HCT116 (cell line): ENCODE data around the gene RIT2. TPM values are rescaled to one million over a fixed set of nuclear protein-coding genes. Genes with fewer than 3 reads are reported as not detected.

Source experiments
- ATAC-seq: fragments of 200-7000 bp; cut with Tn5 transposase; 2 replicates; pipeline ENCODE4 v1.9.1; 2020; ENCODE audit warnings: mild to moderate bottlenecking, moderate library complexity
- BruUV-seq: library from RNA; stranded (reverse); fragments of 400-500 nt; replicated peaks from 2 replicates; lab custom pipeline; 2021; lab: Mats Ljungman, UMichigan
- CTCF ChIA-PET: fragments of 300-600 bp; sonication (Branson Sonifier 250); formaldehyde crosslinking; loops from one replicate; lab custom pipeline; 2021; ENCODE audit warnings: antibody characterized with exemption; lab: Charles Lee
- POLR2A ChIA-PET: fragments of 300-600, 350-600 bp; sonication (Branson Sonifier 250); formaldehyde crosslinking; loops from one replicate; lab custom pipeline; 2021; ENCODE audit warnings: antibody characterized with exemption; lab: Charles Lee
- RAD21 ChIA-PET, 2 experiments: fragments of 300-600 bp; sonication (Branson Sonifier 250); formaldehyde crosslinking; loops; one replicate each; lab custom pipeline; 2023; ENCODE audit warnings: low total read pairs in 2 of 2; ENCODE audit not compliant: uncharacterized antibody in 2 of 2, unreplicated experiment in 2 of 2, low non-redundant PET in 1 of 2; lab: Charles Lee
- DNase-seq: peaks from one replicate; pipeline ENCODE4 v3.0.0-alpha.2; 2010; ENCODE audit warnings: low read depth, low spot score
- H2AFZ ChIP-seq: fragments of 200-600 bp; shearing (Covaris generic), sonication (generic); 2 replicates; pipeline ENCODE4 v1.6.1; 2017; ENCODE audit warnings: low read depth, mixed run types, mixed read lengths, antibody characterized with exemption, low read length; ENCODE audit not compliant: poor library complexity, severe bottlenecking
- H3K27ac ChIP-seq: 2 replicates; pipeline ENCODE4 v1.5.1; 2012; ENCODE audit warnings: low read depth, low read length
- H3K27me3 ChIP-seq: fragments of 200-600 bp; sonication (generic); 2 replicates; pipeline ENCODE4 v1.6.1; 2016; ENCODE audit warnings: mixed run types, low read length, mixed read lengths; ENCODE audit not compliant: insufficient read depth
- H3K36me3 ChIP-seq, 2 experiments: fragments of 200-500 bp in 1 of 2; fragments of 200-600 bp in 1 of 2; sonication (Bioruptor generic) in 1 of 2; sonication (generic) in 1 of 2; 2 replicates each; pipeline versions ENCODE4 v1.5.1 to v1.6.1; 2014 to 2016; ENCODE audit warnings: low read length in 2 of 2, inconsistent platforms in 1 of 2, mixed read lengths in 1 of 2, mixed run types in 1 of 2; ENCODE audit not compliant: insufficient read depth in 2 of 2, control insufficient read depth in 1 of 2
- H3K4me1 ChIP-seq, 2 experiments: fragments of 200-600 bp in 1 of 2; sonication (generic) in 1 of 2; 2 replicates each; pipeline versions ENCODE4 v1.5.1 to v1.6.1; 2012 to 2017; ENCODE audit warnings: low read length in 2 of 2, inconsistent platforms in 1 of 2, mild to moderate bottlenecking in 1 of 2, mixed read lengths in 1 of 2, mixed run types in 1 of 2, moderate library complexity in 1 of 2; ENCODE audit not compliant: insufficient read depth in 2 of 2, control insufficient read depth in 1 of 2
- H3K4me2 ChIP-seq: fragments of 200-600 bp; sonication (generic); 2 replicates; pipeline ENCODE4 v1.6.1; 2017; ENCODE audit warnings: mixed run types, low read length, mixed read lengths
- H3K4me3 ChIP-seq, 2 experiments: fragments of 200-600 bp in 1 of 2; sonication (generic) in 1 of 2; replicated peaks in 1 of 2; 2 replicates each; pipeline ENCODE4 v1.5.1; 2011 to 2016; ENCODE audit warnings: low read length in 2 of 2, control low read depth in 1 of 2, low read depth in 1 of 2, mild to moderate bottlenecking in 1 of 2, mixed read lengths in 1 of 2, mixed run types in 1 of 2
- H3K79me2 ChIP-seq: fragments of 200-600 bp; sonication (generic); 2 replicates; pipeline ENCODE4 v1.6.1; 2017; ENCODE audit warnings: mild to moderate bottlenecking, mixed run types, low read length, moderate library complexity, mixed read lengths; ENCODE audit not compliant: insufficient read depth
- H3K9ac ChIP-seq: fragments of 200-600 bp; sonication (generic); 2 replicates; pipeline ENCODE4 v1.6.1; 2016; ENCODE audit warnings: low read length, mixed read lengths
- H3K9me2 ChIP-seq: fragments of 200-600 bp; sonication (generic), shearing (Covaris generic); 2 replicates; pipeline ENCODE4 v1.6.1; 2017; ENCODE audit warnings: mixed run types, mild to moderate bottlenecking, moderate library complexity; ENCODE audit not compliant: insufficient read depth
- H3K9me3 ChIP-seq, 2 experiments: fragments of 200-500 bp in 1 of 2; fragments of 200-600 bp in 1 of 2; sonication (Bioruptor generic) in 1 of 2; sonication (generic) in 1 of 2; 2 replicates each; pipeline ENCODE4 v1.6.1; 2014 to 2017; ENCODE audit warnings: low read length in 2 of 2, mixed read lengths in 2 of 2, inconsistent platforms in 1 of 2, low read depth in 1 of 2, mild to moderate bottlenecking in 1 of 2, mixed run types in 1 of 2, moderate library complexity in 1 of 2; ENCODE audit not compliant: control insufficient read depth in 1 of 2, insufficient read depth in 1 of 2
- H4K20me1 ChIP-seq: fragments of 200-600 bp; sonication (generic), shearing (Covaris generic); 2 replicates; pipeline ENCODE4 v1.6.1; 2017; ENCODE audit warnings: mixed run types, mild to moderate bottlenecking, moderate library complexity; ENCODE audit not compliant: insufficient read depth
- ATF3 ChIP-seq: IDR thresholded peaks from 2 replicates; pipeline ENCODE4 v1.6.1; 2012
- CTCF ChIP-seq, 3 experiments: fragments of 200-600 bp in 1 of 3; sonication (generic) in 1 of 3; IDR thresholded peaks in 2 of 3; conservative IDR thresholded peaks in 1 of 3; 2 replicates each; pipeline ENCODE4 v1.5.1; 2012 to 2017; ENCODE audit warnings: low read depth in 2 of 3, low read length in 2 of 3, antibody characterized with exemption in 1 of 3, borderline replicate concordance in 1 of 3, control low read depth in 1 of 3, mild to moderate bottlenecking in 1 of 3, mixed read lengths in 1 of 3, mixed run types in 1 of 3, moderate library complexity in 1 of 3; ENCODE audit not compliant: insufficient read depth in 1 of 3
- EGR1 ChIP-seq: IDR thresholded peaks from 2 replicates; pipeline ENCODE4 v1.6.1; 2012; ENCODE audit warnings: low read depth
- ELF1 ChIP-seq: IDR thresholded peaks from 2 replicates; pipeline ENCODE4 v1.6.1; 2012; ENCODE audit warnings: low read depth, borderline replicate concordance
- POLR2AphosphoS5 ChIP-seq: IDR thresholded peaks from 2 replicates; pipeline ENCODE4 v1.6.1; 2011; ENCODE audit warnings: mild to moderate bottlenecking, low read depth, low read length, moderate library complexity
- RAD21 ChIP-seq: IDR thresholded peaks from 2 replicates; pipeline ENCODE4 v1.6.1; 2012; ENCODE audit warnings: low read depth, mild to moderate bottlenecking
- SP1 ChIP-seq: IDR thresholded peaks from 2 replicates; pipeline ENCODE4 v1.6.1; 2012; ENCODE audit warnings: low read depth
- SRF ChIP-seq: IDR thresholded peaks from 2 replicates; pipeline ENCODE4 v1.6.1; 2012; ENCODE audit warnings: low read depth
- ZFX ChIP-seq: fragments of 450-650 bp; IDR thresholded peaks from 2 replicates; pipeline ENCODE4 v1.6.1; 2017
- ZNF274 ChIP-seq: fragments of 200-500 bp; sonication (Bioruptor generic); IDR thresholded peaks from 2 replicates; pipeline ENCODE4 v1.6.1; 2014; ENCODE audit warnings: mild to moderate bottlenecking, low read depth, low read length, inconsistent platforms
- intact Hi-C: fragments of 100-400 bp; cut with micrococcal nuclease; formaldehyde crosslinking; loops from 2 replicates; pipeline ENCODE4 v1.10.0; 2022
- total RNA-seq: library from RNA; stranded (reverse); gene quantifications from one replicate; pipeline ENCODE4 v1.2.1, GENCODE V29; 2021; ENCODE audit not compliant: unreplicated experiment

Gene RIT2
- total RNA-seq, 1 experiment from 2014 or later = not detected

GRCh38 chr18:42734520-42734919 lies 381.0 kb downstream of the RIT2 start:
- H3K36me3 ChIP-seq = no peaks in the 10 kb centered on the region
- H3K27ac ChIP-seq = no peak overlapping the region
- no peaks in the 10 kb centered on the region for H3K79me2 ChIP-seq
- POLR2A ChIA-PET = no interaction called here
- H3K4me1 ChIP-seq = no peaks in the 10 kb centered on the region
- H3K9ac ChIP-seq = no peak overlapping the region
- no peaks in the 10 kb centered on the region for H3K9me2 ChIP-seq
- no peaks in the 10 kb centered on the region for H4K20me1 ChIP-seq
- CTCF ChIA-PET = no interaction called here
- no peak overlapping the region for H3K4me3 ChIP-seq
- RAD21 ChIA-PET = no interaction called here
- intact Hi-C loops = no loop called here
- H2AFZ ChIP-seq = no peak overlapping the region
- ATAC-seq = no peak
- no peaks in the 10 kb centered on the region for H3K27me3 ChIP-seq
- TF ChIP-seq POLR2AphosphoS5 (no peak), ATF3 (no peak), SRF (no peak)
- H3K9me3 ChIP-seq = peaks cover 0 to 17% of the 10 kb centered on the region in 2 experiments; a peak in 3 of 4 replicates
- no peak overlapping the region for H3K4me2 ChIP-seq
- no TSS peak for BruUV-seq
- DNase-seq = no peak

- no peak for ATAC-seq
- CTCF ChIA-PET = no interaction called here
Observed at GRCh38 chr18:42730272-42730671, 385.2 kb downstream of the RIT2 start.

More at GRCh38 chr18:42730272-42730671, 385.2 kb downstream of the RIT2 start:
- Histone ChIP-seq H3K9me2 (no peaks in the 10 kb centered on the region), H3K9ac (no peak overlapping the region), H3K27me3 (no peaks in the 10 kb centered on the region), H3K4me1 (no peaks in the 10 kb centered on the region)
- RAD21 ChIA-PET = no interaction called here
- intact Hi-C loops = no loop called here
- TF ChIP-seq ZNF274 (no peak), CTCF (IDR thresholded peaks at IDR 0.05 in 2 of 3, conservative IDR thresholded peaks at IDR 0.05 in 1 of 3; ENCODE audit: borderline replicate concordance in 1 of 3, insufficient read depth in 1 of 3, low read depth in 2 of 3, low read length in 2 of 3) (no peak), SP1 (no peak), RAD21 (no peak), ELF1 (no peak), POLR2AphosphoS5 (no peak), EGR1 (no peak), ZFX (no peak)
- TF ChIP-seq, all 23 proteins: peak for 0
- Histone ChIP-seq H3K4me2 (no peak overlapping the region), H3K4me3 (no peak overlapping the region), H4K20me1 (no peaks in the 10 kb centered on the region), H3K79me2 (no peaks in the 10 kb centered on the region), H3K9me3 (peaks cover 3 to 24% of the 10 kb centered on the region in 2 experiments; a peak in 3 of 4 replicates), H2AFZ (no peak overlapping the region), H3K36me3 (no peaks in the 10 kb centered on the region), H3K27ac (no peak overlapping the region)
- DNase-seq = no peak
- BruUV-seq = no TSS peak
- POLR2A ChIA-PET = no interaction called here
